Bronchial epithelial cell (primary cell): ENCODE data around the gene PRR5L. TPM values are rescaled to one million over a fixed set of nuclear protein-coding genes. Genes with fewer than 3 reads are reported as not detected.

Experiments
- DNase-seq: peaks from one replicate; pipeline ENCODE4 v3.0.0-alpha.2; 2010; ENCODE audit warnings: low read depth
- FAIRE-seq: peaks from 2 replicates; lab custom pipeline; 2011; peaks lifted over from hg19 to GRCh38; lab: Jason Lieb, UNC
- H3K27me3 ChIP-seq: 2 replicates; pipeline ENCODE4 v1.5.1; 2011; ENCODE audit warnings: low read length; ENCODE audit not compliant: control insufficient read depth, insufficient read depth
- H3K36me3 ChIP-seq: 2 replicates; pipeline ENCODE4 v1.5.1; 2011; ENCODE audit warnings: low read length; ENCODE audit not compliant: control insufficient read depth, insufficient read depth
- H3K4me3 ChIP-seq: 2 replicates; pipeline ENCODE4 v1.5.1; 2011; ENCODE audit warnings: mild to moderate bottlenecking, low read depth, low read length, control low read depth
- total RNA-seq: library from RNA; depleted of rRNA; stranded (reverse); fragments of >200 nt; gene quantifications from 2 replicates; pipeline ENCODE4 v1.2.1, GENCODE V29; 2014
- TF ChIP-seq, protein P1 (sequence below): IDR thresholded peaks from 2 replicates; pipeline ENCODE4 v1.5.1; 2011; ENCODE audit warnings: mild to moderate bottlenecking, moderate library complexity, low read length, control low read depth, inconsistent platforms; ENCODE audit not compliant: insufficient read depth, severe bottlenecking

Gene PRR5L
- total RNA-seq, 1 donor from 2014 or later: 10.0 TPM

DNA sequence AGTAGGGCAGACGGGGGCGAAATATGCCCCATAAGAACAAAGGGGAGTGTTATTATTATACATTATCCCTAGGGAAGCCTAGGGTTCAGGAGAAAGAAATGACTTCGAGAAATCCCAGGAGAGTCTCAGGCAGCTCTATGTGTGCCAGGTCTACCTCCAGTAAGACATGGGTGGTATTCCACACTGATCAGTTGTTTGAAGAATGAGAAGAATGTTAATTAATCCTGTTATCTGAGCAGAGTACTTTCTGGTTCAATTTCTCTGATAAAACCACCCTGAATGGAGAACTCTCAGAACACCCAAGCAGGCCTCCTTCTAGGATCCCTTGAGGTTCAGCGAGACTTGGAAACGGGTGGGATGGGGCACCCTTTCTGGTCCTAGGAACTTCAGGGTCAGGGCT lies 46.2 kb downstream of the PRR5L start:
- Histone ChIP-seq H3K36me3 (no peaks in the 10 kb centered on the region), H3K27me3 (peaks cover 3% of the 10 kb centered on the region), H3K4me3 (no peak overlapping the region)
- DNase-seq: no peak
- no peak for FAIRE-seq
- TF ChIP-seq, protein P1, sequence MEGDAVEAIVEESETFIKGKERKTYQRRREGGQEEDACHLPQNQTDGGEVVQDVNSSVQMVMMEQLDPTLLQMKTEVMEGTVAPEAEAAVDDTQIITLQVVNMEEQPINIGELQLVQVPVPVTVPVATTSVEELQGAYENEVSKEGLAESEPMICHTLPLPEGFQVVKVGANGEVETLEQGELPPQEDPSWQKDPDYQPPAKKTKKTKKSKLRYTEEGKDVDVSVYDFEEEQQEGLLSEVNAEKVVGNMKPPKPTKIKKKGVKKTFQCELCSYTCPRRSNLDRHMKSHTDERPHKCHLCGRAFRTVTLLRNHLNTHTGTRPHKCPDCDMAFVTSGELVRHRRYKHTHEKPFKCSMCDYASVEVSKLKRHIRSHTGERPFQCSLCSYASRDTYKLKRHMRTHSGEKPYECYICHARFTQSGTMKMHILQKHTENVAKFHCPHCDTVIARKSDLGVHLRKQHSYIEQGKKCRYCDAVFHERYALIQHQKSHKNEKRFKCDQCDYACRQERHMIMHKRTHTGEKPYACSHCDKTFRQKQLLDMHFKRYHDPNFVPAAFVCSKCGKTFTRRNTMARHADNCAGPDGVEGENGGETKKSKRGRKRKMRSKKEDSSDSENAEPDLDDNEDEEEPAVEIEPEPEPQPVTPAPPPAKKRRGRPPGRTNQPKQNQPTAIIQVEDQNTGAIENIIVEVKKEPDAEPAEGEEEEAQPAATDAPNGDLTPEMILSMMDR: no peak

DNA sequence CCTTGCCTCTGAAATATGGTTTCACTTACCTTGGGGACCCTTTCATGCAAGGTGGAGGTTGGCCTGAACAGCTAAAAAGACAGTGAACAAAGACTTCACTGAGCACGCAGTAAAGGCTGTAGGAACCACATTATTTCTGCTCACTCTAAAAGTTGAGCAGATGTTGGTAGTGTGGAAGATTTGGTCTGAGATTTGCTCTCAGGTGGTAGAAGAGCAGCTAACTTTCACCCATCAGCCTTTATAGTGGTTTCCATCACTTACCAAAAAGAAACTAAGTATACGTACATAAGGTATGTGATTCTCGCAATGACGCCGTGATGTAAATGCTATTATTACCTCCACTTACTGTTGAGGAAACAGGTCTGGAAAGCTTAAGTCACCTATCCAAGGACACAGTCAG lies 47.3 kb downstream of the PRR5L start:
- no peaks in the 10 kb centered on the region for H3K36me3 ChIP-seq
- no peak for DNase-seq
- no peak for FAIRE-seq
- peaks cover 3% of the 10 kb centered on the region for H3K27me3 ChIP-seq
- TF ChIP-seq, protein P1: no peak
- no peak overlapping the region for H3K4me3 ChIP-seq

DNA sequence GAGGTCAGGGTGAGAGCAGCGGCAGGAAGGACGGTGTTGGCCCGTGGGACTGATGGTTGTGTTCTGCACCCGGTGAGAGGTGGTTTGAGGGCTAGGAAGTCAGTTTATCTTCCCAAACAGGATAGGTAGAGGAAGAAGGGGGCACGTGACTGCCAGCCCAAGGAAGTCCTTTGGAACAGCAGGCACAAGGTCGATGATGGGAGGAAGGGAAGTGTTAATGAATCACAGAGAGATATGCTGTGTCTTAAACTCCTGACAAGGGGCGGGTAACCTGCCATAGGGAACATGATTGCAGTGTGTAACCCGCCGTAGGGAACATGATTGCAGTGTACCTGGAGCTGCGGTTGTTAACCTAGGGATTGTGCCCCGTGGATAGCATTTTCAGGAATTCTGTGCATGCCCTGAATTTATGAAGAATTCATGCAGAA lies 49.0 kb downstream of the PRR5L start:
- Histone ChIP-seq H3K36me3 (no peaks in the 10 kb centered on the region), H3K4me3 (no peak overlapping the region)
- no peak for FAIRE-seq

DNA sequence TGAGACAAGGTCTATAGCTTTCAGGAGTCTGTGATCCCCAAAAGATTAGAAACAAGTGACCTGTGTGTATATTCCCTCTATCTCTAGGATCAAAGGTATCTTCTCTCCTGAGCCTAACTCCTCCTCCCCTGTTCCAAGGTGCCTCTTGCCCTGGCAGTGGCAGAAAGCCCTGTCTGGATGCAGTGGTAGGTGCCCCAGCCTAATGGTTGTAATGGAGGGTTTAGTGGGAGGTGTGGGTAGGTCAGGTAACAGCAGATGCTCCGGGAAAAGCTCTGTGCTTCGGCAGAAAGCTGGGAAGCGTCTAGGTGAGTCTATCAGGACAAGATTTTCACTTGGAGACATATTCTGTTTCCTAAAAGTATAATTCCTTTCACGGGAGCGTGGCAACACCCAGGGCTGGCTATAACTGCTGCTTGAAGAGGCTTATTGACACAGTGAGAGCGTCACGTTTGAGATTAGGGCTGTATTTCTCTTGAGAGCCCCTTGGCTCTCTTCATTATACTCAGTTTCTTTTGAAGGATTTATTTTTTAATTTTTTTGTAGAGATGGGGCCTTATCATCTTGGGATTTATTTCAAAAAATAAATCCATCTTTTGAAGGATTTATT lies 49.5 kb downstream of the PRR5L start:
- peaks cover 1% of the 10 kb centered on the region for H3K27me3 ChIP-seq
- no peaks in the 10 kb centered on the region for H3K36me3 ChIP-seq
- DNase-seq (no peak), FAIRE-seq (no peak)
- TF ChIP-seq, protein P1: no peak
- no peak overlapping the region for H3K4me3 ChIP-seq

More for the DNA sequence above, 49.0 kb downstream of the PRR5L start:
- TF ChIP-seq, protein P1: no peak
- H3K27me3 ChIP-seq: peaks cover 1% of the 10 kb centered on the region
- DNase-seq: no peak

DNA sequence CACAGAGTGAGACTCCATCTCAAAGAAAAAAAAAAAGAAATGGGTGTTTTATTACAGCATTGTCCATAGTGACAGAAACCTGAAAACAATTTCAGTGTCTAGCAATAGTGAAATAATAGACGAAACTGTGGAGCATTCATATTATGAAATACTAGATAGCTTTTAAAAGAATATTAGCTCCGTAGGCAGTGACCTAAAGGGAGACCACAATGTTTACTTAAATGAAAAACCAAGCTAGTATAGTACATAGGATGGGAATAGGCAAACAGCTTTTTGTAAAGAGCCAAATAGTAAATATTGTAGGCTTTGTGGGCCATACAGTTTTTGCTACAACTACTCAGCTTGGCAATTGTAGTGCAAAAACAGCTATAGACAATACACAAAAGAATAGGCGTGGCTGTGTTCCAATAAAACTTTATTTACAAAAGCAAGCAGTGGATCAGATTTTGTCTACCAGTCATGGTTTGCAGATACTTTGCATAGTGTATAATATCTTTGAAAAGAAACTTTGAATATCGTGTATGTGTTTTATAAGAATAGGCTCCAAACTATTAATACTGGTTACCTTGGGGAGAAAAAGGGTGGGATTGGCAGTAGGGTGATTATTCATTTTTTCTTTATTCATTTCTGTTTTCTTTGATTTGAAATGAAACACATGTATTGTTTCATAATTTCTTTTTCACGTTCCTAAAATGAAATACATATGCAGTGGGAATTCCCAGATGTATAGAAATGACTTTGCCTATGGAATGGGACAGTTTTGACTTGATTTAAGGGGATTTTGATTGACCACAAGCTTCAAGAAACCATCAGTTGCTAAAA lies 50.7 kb downstream of the PRR5L start:
- Histone ChIP-seq H3K27me3 (peaks cover under 1% of the 10 kb centered on the region), H3K4me3 (no peak overlapping the region), H3K36me3 (no peaks in the 10 kb centered on the region)
- TF ChIP-seq, protein P1: no peak
- DNase-seq (no peak), FAIRE-seq (no peak)
